Measurements from ENCODE around the gene PPP1R12A. TPM values are rescaled to one million over a fixed set of nuclear protein-coding genes. Genes with fewer than 3 reads are reported as not detected.

The PPP1R12A gene
- total and polyA plus RNA-seq, 11 donors = 16.8 to 77.8 (median 50.2) TPM

GRCh38 chr12:79927772-79928474 is 7.0 kb downstream of the PPP1R12A start:
- no peaks in the 10 kb centered on the region for H3K27me3 ChIP-seq
- DNase-seq (no peak), ATAC-seq (peak in 2 of 4 donors; percentile 28 to 42)
- H3K4me1 ChIP-seq = peaks cover 0 to 77% (median 49%) of the 10 kb centered on the region in 12 donors
- 28 to 45% (median 34%) methylated on average over 1 of the region's 1 CpG for WGBS, 4 donors
- no peaks in the 10 kb centered on the region for H3K36me3 ChIP-seq
- peak overlapping the region in 2 of 12 donors; percentile 22 to 48 for H3K27ac ChIP-seq
- H3K4me3 ChIP-seq = no peak overlapping the region
- intact Hi-C loops (cut with DNase I) = loop anchor here in 1 of 10 donors (5.0 kb wide), 1 partner anchor 236 kb away; the partner anchor contains the start of gene PAWR
- no peaks in the 10 kb centered on the region for H3K9me3 ChIP-seq
- TF ChIP-seq POLR2A (IDR thresholded peaks at IDR 0.05) = no peak
- TF ChIP-seq, protein P1, sequence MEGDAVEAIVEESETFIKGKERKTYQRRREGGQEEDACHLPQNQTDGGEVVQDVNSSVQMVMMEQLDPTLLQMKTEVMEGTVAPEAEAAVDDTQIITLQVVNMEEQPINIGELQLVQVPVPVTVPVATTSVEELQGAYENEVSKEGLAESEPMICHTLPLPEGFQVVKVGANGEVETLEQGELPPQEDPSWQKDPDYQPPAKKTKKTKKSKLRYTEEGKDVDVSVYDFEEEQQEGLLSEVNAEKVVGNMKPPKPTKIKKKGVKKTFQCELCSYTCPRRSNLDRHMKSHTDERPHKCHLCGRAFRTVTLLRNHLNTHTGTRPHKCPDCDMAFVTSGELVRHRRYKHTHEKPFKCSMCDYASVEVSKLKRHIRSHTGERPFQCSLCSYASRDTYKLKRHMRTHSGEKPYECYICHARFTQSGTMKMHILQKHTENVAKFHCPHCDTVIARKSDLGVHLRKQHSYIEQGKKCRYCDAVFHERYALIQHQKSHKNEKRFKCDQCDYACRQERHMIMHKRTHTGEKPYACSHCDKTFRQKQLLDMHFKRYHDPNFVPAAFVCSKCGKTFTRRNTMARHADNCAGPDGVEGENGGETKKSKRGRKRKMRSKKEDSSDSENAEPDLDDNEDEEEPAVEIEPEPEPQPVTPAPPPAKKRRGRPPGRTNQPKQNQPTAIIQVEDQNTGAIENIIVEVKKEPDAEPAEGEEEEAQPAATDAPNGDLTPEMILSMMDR (IDR thresholded peaks at IDR 0.05) = no peak

DNA sequence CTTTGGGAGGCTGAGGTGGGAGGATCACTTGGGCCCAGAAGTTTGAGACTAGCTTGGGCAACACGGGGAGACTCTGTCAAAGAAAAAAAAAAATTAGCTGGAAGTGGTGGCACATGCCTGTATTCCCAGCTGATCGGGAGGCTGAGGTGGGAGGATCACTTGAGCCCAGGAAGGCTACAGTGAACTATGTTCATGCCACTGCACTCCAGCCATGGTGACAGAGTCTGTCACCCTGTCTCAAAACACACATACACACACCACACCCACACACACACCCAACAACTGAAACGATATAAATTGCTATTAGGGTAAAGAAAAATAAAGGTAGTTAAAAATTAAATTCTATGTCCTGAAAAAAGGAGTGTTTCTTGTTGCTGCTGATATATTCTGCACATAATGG is 7.9 kb downstream of the PPP1R12A start:
- Histone ChIP-seq H3K36me3 (no peaks in the 10 kb centered on the region), H3K4me1 (peaks cover 0 to 72% (median 47%) of the 10 kb centered on the region in 12 donors), H3K4me3 (no peak overlapping the region), H3K9me3 (no peaks in the 10 kb centered on the region), H3K27me3 (no peaks in the 10 kb centered on the region), H3K27ac (no peak overlapping the region)
- TF ChIP-seq, protein P1 (IDR thresholded peaks at IDR 0.05) = no peak
- no peak for TF ChIP-seq POLR2A (IDR thresholded peaks at IDR 0.05)
- ATAC-seq = no peak
- DNase-seq = no peak
- intact Hi-C loops (cut with DNase I) = loop anchor here in 1 of 10 donors (5.0 kb wide), 1 partner anchor 235 kb away; the partner anchor contains the start of gene PAWR
- WGBS, 4 donors = 56 to 76% (median 64%) methylated on average over 3 of the region's 3 CpGs

DNA sequence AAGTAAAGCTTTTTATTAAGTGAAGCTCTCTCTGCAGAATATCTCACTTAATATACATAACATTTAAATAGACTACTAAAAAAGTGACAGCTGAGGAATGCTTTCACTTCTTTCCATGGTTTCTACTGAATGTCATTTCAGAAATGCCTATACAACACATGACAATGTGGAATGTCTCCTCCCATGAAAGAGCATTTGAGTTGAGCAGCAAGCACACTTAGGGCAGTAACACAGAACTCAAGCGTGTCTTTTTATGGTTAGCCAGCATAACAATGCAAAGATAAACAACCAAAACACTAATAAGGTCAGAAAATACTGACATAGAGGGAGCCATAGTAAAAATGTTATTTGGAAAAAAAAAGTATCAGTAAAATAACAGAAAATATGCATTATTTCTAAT is 9.4 kb downstream of the PPP1R12A start:
- TF ChIP-seq, protein P1 (IDR thresholded peaks at IDR 0.05) = no peak
- TF ChIP-seq POLR2A (IDR thresholded peaks at IDR 0.05) = no peak
- Histone ChIP-seq H3K36me3 (no peaks in the 10 kb centered on the region), H3K4me1 (peaks cover 0 to 72% (median 45%) of the 10 kb centered on the region in 12 donors), H3K27ac (peak overlapping the region in 3 of 12 donors; percentile 10 to 41 (median 26)), H3K4me3 (no peak overlapping the region), H3K9me3 (no peaks in the 10 kb centered on the region), H3K27me3 (no peaks in the 10 kb centered on the region)
- intact Hi-C loops (cut with DNase I) = loop anchor here in 1 of 10 donors (5.0 kb wide), 1 partner anchor 233 kb away; the partner anchor contains the start of gene PAWR
- DNase-seq (no peak), ATAC-seq (peak in 1 of 4 donors; percentile 65)
- whole genome bisulfite sequencing, 4 donors = 25 to 35% (median 31%) methylated on average over 1 of the region's 1 CpG

DNA sequence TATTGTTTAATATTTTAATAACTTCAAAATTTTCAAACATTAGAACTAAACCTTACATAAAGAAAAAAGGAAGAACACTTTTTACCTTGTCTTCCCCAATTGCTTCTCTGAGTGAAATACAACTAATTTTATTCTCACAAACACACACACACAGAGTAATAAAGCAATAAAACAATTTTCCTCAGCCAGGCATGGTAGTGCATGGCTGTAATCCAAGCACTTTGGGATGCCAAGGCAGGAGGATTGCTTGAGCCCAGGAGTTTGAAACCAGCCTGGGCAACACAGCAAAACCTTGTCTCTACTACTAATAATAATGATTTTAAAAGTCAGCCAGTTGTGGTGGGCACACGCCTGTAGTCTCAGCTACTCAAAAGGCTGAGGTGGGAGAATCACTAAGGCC is 13.1 kb downstream of the PPP1R12A start:
- H3K27me3 ChIP-seq = no peaks in the 10 kb centered on the region
- 85 to 88% (median 88%) methylated on average over 1 of the region's 1 CpG for whole genome bisulfite sequencing, 4 donors
- H3K36me3 ChIP-seq = no peaks in the 10 kb centered on the region
- H3K9me3 ChIP-seq = no peaks in the 10 kb centered on the region
- intact Hi-C loops (cut with DNase I) = no loop called here
- no peak overlapping the region for H3K4me3 ChIP-seq
- TF ChIP-seq POLR2A (IDR thresholded peaks at IDR 0.05) = no peak
- DNase-seq = no peak
- peaks cover 0 to 66% (median 47%) of the 10 kb centered on the region in 12 donors for H3K4me1 ChIP-seq
- no peak for ATAC-seq
- H3K27ac ChIP-seq = no peak overlapping the region
